GOT3 (cell line): ENCODE measurements around the gene KIF6.
A peak's percentile ranks its signal among the peaks of the same experiment; 100 is the strongest.

ENCODE experiments used
- DNase-seq: peaks from one replicate; lab custom pipeline; 2025; ENCODE audit warnings: mixed read lengths; lab: John Stamatoyannopoulos, UW

KIF6 gene

DNA sequence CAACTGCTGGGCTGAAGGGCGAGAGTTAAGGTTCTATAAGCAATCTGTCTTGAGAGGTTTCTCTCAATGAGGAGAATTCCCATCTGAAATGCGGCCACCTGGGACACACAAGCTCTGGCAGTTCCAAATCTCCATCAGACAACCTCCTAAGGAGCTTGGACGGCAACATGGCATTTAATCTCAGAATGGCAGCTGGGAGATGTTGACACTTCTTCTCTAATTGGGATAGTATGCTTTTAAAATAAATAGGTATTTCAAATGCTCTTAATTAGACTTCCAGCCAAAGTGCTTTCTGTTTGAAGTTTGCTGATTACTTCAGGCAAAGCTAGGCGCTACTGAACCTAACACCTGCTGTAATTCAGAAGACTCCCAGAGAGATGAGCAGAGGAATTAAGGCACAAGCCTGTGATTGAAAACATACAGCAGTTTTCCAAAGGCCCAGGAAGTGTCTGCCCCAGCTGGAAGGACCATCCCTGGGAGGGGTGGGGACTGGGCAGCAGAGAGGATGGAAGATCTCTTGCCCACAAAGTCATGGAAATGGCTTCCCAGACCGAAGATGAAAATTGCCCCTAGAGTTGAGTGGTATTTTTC is 343.6 kb downstream of the KIF6 start:
- DNase-seq, result no peak

GRCh38 chr6:39380837-39381549 is 344.2 kb downstream of the KIF6 start:
- no peak for DNase-seq

DNA sequence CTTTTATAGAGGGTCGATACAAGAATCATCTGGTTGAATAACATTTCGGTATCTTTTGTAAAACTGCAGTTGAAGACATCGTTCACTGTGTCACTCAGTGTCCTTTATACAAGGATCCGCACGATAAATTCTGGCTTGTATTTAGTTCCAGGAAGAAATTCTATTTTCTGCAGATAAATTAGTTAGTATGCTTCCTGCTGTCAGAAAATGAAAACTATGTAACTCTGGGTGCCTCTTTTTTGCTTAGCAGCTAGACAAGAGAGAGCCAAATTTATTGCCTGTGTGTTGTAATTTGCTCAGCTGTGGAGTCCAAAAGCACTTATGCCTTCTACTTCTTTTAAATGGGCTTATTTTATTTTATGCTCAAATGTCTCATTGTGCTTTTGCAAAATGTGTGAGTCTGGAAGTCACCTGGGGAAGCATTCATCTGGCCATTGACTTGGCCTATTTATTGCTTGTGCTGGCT is 346.2 kb downstream of the KIF6 start:
- no peak for DNase-seq

GRCh38 chr6:39378175-39378959 is 346.8 kb downstream of the KIF6 start:
- DNase-seq, result no peak

DNA sequence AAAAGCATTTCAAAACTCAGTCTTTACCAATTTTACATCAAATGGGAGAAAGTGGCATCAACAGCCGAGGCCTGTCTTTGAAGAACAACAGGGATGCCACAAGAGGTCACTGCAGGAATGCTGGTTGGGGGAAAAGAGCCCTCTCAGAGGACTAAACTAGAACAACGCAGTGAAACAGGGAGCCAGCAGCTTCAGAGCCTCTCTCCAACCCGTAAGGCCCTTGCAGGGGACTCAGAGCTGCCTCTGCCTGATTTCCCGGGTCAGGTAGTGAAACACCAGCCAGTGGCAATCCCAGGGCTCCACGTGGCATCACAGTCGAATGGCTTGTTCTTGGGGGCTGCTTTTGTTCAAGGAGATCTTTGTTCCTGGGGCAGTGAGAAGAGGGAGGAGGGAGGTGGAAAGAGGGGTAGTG is 347.7 kb downstream of the KIF6 start:
- DNase-seq, result peak; percentile 39

- no peak for DNase-seq
Measured at GRCh38 chr6:39375405-39375804, 349.8 kb downstream of the KIF6 start.

DNA sequence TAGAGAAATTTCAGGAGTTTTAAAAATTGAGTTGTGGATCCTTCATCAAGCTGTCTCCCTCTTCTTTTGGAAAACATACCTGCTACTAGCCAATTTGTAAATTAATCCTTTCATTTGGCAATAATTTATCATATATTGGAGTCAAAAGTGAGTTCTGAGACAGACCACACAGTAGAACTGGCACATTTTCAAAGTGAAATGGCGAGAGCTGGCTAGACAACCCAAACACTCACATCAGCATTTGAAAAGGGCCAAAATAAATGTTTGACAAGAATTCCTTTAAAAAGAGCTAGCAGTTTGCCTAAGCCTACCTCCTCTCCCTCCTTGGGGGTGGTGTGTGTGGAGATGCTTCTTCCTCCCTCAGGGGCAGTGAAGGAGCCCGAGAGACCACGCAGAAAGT is 354.8 kb downstream of the KIF6 start:
- no peak for DNase-seq

GRCh38 chr6:39369987-39370386 is 355.2 kb downstream of the KIF6 start:
- DNase-seq, result no peak

DNA sequence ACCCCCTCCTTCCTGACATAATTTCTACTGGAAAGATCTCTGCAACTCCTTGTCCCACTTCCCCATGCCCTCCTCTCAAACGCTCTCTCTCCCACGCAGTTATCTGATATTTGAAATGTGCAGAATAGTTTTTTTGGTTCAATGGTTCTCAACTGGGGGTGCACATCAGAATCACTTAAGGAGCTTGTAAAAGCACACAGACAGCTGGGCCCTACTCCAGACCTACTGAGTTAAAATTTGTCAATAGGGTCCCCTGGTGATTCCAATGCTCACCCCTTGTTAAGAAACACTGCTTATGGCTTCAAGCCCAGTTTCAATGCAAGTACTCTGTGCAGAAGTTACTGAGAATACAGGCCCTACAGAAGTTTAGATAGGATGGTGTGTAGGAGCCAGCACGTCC is 357.5 kb downstream of the KIF6 start:
- DNase-seq, result no peak

DNA sequence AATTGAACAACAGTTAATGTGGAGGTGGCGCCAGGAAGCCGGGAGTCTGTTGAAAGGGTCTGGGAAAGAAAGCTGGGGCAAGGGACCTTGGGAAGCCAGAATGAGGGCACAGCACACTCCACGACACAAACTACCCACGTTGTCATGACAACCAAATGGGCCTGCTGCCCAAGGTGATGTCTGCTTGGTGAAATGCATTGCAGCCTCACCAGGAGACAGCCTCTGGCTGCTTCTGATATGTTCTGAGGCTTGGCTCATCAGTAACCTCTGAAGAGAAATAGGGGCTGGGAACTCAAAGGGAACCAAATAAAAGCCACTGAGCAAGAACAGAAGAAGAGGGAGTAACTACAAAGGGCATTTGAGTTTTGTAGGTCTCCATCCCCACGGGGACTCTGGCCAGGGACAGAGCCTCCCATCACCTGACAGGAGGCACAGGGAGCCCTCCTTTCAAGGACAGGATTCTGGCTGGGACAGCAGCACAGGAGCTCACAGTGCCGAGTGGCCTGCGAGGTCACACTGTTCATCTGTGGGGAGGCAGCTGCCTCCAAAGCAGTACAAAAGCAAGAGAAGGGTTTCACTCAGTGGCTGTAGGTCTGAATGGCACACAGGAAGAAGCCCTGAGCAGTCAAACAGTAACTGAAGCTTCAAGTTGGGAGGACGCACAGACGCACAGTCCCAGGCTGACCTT is 358.1 kb downstream of the KIF6 start:
- DNase-seq, result no peak

DNA sequence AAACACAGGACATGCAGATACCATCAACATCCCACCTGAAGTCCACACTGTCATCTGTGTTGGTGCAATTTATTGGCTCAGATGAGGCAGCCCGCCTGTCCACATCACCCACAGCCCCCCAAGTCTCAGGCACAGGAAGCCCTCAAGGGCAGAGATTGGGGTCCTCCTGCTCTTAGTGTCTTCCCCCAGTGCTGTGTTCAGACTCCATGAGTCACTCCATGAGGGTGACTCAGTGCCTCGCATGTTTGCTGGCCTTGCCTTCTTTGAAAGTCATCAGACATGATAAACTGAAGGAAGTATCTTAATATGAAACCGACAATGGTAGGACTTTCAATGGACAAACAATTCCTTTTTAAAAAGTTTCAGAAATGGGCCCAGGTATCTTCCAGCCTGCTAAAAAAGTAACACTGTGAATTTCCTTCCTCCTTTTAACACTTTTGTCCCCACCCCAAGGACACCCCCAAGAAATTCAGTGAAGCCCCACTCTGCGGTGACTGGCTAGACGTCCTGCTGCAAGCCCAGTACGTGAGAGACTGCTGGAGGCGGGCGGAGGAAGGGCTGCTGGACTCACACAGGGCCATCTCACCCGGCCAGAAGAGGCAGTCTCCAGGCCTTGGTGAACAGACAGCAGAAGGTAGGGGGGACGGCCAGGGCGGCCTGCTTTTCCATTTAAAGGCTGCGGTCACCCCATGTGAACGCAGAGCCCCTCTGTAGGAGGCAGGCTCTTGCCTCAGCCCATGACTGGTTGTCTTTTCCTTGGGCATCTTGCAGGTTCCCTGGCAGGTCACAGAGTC is 359.7 kb downstream of the KIF6 start:
- DNase-seq, result no peak

DNA sequence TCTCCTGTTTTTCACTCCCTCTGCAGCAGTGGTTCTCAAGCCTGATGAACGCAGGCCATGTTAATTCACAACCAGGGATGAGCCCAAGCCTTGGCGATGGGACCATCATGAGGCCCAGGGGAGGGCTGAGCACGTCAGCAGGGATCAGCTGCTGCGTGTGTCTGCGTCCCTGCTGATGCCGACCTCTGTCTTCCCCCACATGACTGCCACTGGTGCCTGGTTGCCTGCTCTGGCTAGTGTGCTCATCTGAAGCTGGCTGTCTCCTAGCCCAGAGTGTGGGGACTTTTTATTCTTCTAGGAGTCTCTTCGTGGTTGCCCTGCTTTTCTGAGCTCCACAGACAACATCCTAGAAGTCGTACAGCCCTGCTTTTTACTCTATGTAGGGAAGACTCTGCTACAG is 361.9 kb downstream of the KIF6 start:
- DNase-seq, result no peak

GRCh38 chr6:39362487-39362865 is 362.7 kb downstream of the KIF6 start:
- no peak for DNase-seq

GRCh38 chr6:39361657-39362486 is 363.3 kb downstream of the KIF6 start:
- no peak for DNase-seq

GRCh38 chr6:39360378-39360777 is 364.8 kb downstream of the KIF6 start:
- DNase-seq, result no peak

DNA sequence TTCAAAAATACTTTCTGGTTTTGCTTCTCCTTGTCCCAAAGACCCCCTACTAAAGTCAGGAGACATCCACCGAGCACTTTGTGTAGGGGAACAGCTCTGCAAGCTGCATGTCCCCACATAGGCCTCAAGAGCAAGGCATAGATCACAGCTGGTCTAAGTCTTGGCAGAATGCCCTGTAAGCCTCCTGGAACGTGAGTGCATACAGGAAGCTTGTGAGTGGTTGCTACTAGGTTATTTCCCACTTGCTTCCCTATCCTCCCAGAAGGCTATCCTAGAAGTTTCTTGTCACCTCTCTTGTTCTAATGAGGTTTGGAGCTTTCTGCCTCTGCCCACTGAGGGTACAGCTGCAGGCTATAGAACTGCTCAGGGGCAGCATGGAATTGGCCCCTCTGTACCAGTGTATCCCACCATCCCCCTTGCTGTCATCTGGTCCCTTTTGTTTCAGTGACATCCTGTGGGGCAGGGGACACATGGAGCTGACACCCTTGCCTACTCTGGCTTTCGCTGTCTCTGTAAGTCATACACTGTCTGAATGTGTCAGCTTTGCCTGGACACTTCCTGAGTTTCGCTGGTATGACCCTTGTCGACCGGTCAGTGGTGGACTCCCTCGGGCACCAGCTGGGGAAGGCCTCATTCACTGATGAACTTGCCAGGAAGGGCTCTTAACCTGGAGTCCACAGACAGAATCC is 367.1 kb downstream of the KIF6 start:
- no peak for DNase-seq

- no peak for DNase-seq
Measured at GRCh38 chr6:39353698-39354315, 371.4 kb downstream of the KIF6 start.

DNA sequence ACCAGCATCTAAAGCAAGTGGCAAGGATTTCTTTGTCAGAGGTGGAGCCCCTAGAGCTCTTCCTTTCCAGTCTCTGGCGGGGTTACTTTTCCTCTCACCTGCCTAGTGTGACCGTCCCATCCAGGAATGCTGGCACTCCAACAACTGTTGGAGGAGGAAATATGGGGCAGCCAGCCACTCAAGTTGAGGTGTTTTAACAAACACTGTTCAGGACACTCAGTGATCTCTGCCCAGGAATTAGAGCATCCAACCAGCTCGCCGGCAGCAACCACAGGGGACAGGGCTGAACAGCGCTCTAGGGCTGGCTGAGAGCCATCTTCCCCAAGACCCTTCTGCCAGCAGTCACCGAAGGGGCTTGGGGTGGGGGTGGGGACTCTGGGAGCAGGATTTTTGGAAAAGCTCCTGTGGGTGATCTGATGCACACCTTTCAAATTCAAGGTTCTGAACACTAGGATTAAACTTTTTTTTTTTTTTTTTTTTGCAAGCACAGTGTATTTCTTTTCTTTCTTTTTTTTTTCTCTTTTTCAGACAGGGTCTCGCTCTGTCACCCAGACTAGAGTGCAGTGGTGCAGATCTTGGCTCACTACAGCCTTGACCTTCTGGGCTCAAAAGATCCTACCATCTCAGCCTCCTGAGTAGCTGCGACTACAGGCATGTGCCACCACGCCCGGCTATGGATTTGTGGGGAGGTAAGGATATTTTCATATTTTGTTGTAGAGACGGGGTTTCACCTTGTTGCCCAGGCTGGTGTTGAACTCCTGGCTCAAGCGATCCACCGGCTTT is 374.3 kb downstream of the KIF6 start:
- no peak for DNase-seq

- no peak for DNase-seq
Measured at GRCh38 chr6:39348740-39349139, 376.5 kb downstream of the KIF6 start.
